SK-N-DZ (cell line): ENCODE data around the gene DAB2IP.

Experiments used
- DNase-seq: peaks from one replicate; pipeline ENCODE4 v3.0.0-alpha.2; 2015; ENCODE audit warnings: low spot score

The DAB2IP gene

DNA sequence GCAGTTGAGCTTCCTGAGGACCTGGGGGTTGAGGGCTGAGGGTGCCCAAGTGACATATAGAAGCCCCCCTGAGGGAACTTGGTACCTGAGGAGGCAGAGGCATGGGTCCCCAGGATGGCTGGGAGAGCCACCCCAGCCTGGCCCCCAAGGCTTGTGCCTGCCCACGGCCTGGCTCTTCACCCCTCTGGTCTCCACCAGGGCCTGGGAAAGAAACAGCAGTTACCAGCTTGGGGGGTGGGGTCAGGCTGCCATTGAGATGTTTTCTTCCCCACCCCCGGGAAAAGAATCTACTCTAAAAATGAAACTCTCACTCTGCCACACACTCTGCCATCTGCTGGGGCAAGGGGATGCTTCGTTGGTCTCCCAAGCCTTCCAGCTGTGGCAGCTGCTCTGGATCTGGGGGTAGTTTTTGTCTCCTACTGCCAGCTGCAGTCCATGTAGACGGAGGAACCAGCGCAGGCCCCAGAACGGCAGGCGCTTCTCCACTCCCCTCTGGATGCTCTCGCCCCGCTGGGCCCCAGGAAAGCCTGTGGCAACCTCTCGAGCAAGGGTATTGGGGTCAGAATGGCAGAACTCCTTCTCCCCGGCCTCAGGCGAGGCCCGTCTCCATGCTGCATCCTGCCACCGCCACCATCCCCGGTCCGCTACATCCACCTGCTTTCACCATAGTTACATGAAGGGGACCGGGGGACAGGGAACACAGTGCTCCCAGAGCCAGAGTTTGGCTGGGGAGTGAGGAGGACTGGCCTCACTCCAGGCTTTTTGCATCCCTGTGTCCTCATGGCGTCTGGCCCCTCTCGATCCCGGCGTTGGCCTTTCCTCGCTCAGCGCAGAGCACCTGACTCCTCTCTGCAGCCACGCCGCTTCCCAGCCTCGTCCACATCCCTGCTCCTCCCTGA is 123.5 kb downstream of the DAB2IP start:
- no peak for DNase-seq

DNA sequence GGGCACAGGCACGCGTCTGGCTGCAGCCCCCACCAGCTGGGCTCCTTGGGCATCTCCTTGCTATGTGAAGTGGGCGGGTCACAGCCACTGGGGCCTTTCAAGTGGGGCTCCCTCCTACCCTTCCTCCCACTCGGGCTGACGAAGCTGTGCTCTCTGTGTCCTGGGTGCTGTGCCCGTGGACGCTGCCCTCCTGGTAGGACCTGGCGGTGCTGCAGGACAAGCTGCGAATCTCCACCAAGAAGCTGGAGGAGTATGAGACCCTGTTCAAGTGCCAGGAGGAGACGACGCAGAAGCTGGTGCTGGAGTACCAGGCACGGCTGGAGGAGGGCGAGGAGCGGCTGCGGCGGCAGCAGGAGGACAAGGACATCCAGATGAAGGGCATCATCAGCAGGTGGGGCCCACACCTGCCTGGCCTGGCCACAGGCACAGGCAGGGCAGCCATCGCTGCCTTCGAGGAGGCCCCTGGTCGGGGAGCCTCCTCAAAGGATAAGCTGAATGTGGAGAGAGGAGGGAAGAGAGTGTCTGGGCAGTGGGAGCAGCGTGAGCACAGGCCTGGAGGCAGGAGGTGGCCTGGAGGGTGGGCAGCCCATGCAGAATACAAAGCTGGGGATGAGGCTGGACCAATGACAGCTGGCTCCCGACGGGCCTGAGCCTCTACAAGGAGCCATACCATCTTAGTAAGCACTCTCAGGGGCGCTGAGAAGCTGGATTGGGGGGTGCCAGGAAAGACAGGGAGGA is 124.7 kb downstream of the DAB2IP start:
- no peak for DNase-seq

DNA sequence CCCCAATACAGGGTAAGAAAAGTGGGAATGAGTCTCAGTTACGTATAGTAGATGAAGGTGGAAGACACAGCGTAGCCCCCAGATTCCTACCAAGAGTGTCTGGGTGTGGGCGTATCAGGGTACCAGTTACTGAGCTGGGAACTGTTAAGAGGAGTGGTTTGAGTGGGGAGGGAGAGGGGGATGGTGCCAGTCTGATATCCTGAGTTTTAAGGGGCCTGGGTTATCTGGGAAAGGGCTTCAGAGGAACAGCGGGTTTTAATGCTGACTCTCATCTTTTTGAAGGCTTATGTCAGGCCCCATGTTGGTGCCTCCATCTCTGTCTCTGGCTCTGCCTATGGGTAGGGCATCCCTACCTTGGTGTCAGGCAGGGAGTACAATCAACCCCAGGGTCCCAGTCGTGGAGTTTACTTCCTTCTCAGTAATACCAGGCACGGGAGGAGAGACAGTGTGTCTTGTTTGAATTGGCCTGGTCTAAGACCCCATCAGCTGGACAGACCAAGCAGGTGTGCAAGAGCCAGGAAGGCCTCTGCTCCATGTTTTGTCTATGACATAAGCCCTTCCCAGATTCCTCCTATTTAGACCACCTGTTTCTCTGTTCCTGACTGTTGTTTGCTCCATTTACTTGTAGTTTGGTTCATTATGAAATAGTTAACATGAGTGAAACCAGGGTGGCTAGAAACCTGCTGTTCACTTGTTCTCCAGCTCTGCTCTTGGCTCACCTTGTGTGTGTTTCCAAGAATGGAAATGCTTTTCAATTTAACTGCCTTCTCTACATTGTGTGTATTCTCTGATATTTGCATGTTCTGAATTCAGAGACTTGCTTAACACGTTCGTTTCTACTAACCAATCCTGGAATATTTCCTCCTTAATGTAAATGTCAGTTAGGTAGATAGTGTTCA is 125.6 kb downstream of the DAB2IP start:
- DNase-seq = no peak

DNA sequence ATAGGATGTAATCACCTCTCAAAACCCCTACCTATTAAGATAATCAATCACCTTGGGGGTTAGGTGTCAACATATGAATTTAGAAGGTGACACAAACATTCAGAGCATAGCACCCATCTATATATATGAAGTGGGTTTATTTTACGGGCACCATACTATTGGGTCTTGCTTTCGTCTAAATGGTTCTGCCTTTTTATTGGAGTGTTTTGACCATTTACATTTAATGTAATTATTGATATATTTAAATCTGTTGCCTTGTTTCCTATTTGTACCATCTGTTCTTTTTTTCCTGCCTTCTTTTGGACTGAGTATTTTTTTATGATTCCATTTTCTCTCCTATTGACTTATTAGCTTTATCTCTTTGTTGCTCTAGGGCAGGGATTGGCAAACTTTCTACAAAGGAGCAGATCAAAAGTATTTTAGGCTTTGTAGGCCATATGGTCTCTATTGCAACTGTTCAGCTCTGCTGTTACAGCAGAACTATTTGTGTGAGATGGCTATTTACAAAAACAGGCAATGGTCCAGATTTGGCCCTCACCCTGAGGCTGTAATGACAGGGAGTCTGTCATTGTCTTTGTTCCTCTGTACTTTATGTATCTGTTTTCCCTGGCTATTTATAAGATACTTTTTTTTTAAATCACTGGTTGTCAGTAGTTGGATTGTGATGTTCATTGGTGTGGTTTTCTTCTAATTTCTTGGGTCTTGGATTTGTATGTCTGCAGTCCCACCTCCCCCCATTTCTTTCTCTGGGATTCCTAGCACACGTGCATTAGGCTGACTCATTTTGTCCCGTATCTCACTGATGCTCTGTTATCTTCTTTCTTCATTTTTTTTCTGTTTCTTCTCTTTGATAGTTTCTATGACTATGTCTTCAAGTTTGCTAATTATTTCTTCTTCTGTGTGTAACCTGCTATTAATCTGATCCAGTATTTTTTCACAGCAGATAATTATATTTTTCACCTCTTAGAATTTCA is 127.1 kb downstream of the DAB2IP start:
- DNase-seq = no peak

DNA sequence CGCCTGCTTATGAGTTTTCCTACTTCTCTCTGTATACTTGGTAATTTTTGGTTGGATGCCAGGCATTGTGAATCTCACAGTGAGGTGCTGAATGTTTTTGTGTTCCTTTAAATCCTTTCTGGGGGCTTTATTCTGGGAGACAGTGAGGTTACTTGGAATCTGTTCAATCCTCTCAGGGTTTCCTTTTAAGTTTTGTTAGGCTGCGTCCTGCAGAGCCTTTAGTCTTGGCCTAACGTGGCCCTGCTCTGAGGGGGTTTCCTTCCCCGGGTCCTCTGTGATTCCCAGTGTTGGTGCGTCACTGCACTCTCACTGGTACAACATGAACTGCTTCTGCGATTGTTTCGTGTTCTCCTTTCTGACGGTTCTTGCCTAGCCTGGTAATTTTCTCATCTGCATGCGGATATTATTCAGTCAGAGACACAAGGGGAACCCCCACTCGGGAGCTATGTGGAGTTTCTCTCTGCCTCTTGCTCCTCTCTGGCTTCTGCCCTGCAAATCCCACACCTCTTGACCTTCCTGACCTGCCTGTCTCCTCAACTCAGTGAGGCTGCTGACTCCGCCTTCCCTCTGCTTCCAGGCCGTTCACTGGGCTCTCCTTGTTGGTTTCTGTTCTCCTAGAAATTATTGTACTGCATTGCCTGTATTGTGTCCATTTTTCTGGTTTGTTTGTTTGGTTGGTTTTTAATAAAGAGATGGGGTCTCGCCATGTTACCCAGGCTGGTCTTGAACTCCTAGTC is 128.1 kb downstream of the DAB2IP start:
- DNase-seq = no peak

DNA sequence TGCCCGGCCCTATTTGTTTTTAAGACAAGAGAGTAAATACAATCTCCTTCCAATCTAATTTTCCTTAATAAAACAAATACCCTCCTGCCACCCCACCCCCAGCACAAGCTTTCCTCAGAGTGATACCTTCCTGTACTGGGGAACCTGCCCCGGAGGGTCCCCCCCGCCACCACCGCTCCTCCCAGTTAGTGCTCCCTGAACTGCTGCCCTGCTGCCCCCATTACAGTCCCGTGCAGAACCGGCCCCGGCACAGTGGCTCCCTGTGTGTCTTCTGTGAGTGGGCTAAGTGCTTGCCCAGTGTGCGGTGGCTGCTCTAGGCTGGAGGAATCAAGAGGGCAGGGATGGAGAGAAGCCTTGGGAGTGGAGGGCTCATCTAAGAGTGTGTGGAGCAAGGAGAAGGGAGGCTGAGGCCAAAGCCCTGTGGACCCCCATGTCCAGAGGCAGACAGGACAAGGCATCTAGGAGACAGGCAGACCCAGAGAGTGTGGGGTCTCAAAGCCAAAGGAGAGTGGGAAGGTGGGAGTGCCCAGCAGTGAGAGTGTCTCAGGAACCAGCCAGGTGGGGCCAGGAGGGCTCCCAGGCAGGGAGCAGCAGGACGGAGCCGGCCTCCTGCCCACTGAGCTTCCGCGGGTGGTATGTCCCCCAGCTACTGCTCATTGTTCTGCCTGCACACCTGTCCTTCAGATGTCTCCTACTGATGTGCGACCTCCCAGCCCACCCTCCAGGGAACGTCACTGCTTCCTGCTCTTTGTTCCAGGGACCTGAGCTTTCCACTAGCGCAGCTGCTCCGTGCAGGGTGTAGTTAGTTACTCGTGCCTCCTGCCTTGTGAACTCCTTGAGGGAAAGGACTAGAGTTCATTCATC is 129.0 kb downstream of the DAB2IP start:
- DNase-seq = no peak

DNA sequence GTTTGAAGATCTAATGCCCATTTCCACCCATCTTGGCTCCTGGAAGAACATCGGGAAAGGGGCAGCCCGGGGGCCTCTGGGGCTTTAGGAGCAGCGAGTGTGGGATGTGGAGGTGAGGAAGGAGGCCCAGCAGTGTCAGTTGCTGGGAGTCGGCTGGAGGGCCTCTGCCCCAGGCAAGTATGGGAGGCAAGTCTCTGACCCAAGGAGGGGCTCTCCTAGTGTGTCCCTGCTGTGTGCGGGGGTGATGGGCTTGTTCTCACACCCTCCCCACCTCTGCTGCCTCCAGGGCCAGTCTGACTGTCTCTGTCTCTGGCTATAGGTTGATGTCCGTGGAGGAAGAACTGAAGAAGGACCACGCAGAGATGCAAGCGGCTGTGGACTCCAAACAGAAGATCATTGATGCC is 129.7 kb downstream of the DAB2IP start:
- no peak for DNase-seq

DNA sequence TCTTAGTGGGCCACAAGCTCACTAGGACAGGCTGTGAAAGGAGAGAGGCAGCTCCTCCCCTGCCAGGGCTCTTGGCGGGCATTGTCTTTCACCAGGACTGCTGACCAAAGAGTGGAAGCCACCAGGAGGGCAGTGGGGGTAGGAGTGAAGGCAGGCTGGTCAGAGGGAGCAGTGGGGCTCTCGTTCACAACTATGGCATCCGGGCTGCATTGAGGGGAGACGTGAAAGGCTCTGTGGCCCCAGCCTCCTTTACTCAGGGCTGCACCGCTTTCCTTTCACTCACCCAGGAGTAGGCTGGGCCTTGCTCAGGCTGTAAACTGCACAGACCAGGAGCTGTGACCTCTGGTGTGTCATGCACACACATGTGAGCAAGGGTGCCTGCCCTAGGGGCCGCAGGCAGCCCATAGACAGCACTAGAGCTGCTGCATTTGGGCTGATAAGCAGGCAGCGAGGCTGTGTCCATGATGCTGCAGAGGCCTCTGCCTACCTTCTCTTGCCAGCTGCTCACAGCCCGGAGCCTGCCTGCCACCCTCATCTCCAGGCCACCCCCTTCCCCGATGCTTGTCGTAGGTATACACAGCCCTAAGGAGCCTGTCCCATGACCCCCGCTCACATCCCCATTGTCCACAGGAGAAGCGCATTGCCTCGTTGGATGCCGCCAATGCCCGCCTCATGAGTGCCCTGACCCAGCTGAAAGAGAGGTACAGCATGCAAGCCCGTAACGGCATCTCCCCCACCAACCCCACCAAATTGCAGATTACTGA is 130.4 kb downstream of the DAB2IP start:
- DNase-seq = no peak

DNA sequence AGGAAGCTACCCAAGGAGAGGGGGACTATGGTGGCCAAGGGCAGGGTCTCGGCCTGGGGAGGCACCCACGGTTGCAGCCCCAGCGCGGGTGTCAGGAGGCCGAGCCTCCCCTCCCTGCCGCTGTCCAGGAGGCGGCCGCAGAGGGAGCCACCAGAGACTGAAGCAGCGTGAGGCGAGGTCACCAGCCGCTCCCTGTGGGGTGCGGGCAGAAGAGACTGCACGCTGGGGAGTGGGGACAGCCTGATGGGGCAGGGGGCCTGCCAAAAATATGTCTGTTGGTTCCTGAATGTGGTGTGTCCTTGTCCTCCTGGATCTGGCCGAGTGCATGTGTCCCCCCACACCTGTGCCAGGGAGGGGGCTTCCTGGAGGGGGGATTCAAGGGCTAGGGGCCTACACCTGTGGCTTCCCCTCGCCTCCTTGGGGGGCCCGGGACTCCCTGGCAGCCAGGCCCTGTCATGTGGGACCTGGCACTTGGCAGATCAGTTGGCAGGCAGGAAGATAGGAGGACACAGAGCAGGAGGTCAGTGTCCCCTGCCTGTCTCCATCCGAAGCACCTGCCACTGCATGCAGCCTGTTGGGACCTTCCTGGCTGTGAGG is 131.2 kb downstream of the DAB2IP start:
- DNase-seq = no peak

DNA sequence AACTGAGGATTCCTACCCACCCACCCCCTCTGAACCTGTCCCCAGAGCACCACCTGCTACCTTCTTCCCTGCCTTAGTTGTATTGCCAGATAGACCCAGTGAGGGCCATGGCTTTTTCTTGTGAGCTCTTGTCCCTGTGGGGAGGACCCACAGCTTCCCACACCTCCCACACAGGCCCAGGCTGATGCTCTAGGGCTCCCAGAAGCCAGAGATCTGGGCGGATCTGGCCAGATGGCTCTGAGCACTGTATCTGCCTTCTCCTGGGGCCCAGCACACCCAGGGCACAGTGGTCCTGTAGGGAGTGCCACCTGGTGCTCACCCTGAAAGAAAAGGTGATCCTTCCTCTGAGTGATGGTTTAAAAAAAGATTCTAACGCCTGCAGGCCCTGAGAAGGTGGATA is 131.7 kb downstream of the DAB2IP start:
- DNase-seq = peak; percentile 40

DNA sequence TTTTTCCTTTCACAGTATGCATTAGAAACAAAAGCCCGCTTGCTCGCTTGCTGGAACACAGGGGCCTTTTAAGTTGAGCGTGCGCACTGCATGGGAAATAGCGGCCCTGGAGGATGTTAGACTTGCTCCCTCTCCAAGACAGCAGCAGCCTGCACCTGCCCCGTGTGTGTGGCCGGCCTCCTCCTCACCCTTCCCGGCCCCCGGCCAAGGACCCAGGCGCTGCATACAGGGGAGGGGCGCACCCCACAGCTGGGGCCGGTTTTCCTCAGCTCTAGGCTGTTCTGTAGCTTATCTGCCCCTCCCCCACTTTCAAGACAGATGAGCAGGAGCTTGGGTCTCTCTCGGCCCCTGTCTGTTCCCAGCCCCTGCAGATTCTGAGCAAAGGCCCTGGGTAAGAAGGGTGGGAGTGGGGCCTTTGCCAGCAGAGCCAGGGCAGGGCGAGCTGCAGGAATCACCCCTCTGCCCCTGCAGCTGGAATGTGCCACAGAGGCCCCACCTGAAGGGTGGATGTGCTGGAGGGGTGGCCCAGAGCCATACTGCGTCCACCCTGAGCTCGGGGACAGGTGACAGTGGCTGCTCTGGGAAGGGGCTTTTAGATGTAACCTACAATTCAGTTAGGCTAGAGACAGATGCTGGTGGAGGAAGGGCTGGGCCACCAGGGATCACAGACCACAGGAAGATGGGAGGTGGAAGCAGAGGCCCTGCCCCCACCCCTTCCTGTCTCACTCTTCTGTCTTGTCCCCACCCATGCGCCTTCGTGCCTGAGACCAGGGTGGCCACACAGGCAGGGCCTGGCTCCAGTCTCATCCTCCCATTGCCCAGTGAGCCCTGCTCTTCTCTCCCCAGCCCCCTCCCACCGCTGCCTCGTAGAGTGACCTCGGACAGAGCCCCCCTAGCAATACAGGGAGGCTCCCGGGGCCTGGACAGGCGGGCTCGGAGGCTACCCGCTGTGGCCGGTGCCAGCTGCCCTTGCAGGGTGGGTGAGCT is 132.4 kb downstream of the DAB2IP start:
- DNase-seq = peak; percentile 78

DNA sequence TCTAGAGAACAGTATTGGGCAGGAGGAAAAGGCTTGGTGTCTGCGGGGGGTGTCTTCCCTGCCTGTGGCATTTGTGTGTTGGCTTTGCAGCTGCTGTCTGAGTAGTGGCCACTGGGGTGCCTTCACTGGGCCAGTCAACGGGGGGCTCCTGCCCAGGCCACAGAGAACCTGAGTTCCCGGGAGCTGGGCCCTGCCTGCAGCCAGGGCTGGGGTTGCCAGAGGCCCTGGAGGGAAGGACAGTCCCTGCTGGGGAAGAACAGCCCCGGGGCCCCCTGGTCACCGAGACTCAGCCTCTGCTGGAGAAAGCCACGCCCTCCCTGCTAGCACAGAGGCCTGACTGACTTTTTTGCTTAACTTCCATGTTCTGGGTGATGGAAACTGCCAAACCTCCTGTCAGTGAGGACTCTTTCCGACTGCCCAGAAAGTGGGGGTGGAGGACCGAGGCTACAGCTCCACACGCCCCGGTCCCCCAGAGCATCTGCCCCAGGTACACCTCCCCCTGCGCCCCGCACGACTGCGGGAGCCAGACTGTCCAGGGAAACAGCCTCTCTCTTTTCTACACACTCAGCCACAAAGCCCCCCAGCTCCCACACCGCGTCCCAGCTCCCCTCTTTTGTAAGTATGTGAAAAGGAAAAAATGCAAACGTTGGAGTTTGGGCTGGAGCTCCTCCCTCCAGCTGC is 133.4 kb downstream of the DAB2IP start:
- no peak for DNase-seq

DNA sequence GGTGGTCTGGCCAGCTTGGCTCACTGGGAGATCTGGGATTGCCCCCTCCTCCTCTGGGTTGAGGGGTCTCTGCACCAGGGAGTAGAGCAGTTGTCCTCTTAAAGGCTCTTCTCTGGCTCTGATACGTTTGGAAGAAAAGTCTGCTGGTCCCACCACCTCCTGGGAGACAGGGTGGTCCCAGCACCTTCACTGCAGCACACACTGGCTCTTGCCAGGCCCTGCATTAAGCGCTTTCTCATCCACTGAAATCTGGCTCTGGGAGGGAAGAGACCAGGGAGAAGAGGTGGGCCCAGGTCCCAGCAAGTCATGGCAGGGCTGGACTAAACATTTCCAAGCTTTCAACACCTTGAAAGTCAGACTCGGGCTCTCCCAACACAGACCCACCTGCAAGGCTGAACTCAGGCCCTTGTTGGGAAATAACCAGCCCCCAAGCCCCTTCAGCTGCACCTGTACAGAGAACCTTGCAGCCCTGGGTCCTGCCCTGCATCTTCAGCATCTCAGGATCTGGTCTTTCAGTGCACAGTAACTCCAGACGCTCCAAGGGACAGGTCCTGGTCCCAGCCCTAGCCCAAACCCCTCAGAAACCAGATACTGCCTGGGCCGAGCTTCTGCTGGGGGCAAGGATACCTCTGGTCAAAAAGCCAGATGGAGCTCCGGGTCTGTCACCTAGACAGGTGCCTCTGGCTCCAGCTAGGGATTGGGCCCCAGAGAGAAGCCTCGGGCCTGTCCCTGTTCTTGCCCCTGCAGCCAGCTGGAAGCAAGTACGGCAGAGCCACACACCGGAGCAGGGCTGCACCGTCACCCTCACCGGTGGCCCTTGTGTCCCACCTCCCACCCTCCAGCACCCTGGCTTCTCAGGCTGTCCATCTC is 134.5 kb downstream of the DAB2IP start:
- no peak for DNase-seq

DNA sequence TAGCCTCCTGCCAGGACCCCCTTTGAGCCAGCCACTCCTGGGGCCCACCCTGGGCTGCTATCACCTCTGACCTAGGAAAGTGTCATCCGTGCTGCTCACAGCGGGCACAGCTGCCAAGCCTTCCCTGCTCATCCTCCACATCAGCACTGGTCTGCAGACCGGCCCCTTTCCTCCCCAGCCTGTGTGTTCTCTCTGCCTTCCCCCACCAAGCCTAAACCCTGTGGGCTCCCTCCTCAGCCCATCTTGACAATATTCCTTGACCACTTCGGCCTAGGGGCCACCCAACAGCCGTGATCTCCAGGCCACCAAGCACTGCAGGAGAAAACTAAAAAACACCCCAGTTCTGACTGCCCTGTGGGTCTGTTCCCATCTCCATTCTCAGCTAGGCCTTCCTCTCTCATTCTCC is 135.1 kb downstream of the DAB2IP start:
- no peak for DNase-seq

DNA sequence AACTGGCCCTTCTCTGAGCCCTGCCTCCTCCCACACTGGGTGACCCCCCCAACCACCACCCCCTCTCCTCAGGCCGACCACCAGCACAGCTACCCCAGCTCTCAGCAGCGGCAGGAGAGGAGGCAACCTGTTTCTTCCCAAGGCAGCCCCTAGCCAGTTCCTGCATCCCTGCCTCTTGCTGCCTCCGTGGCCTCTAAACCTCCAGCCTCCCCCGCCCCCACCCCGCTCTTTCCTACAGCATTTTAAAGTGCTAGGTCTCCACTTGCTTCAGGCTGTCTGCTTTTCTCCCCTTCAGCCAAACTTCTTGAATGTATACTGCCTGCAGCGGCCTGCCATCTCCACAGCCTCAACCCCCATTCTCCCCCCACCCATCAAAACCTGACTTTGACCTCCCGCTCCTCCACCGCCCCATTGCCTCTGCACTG is 135.6 kb downstream of the DAB2IP start:
- no peak for DNase-seq
